Endothelial cell of umbilical vein (primary cell): Measurements from ENCODE around the gene GNAO1. TPM values are rescaled to one million over a fixed set of nuclear protein-coding genes. Genes with fewer than 3 reads are reported as not detected.

Experiments
- BruUV-seq: library from RNA; stranded (reverse); fragments of 400-500 nt; replicated peaks from 2 replicates; lab custom pipeline; 2021; lab: Mats Ljungman, UMichigan
- CTCF ChIA-PET: fragments of 300-600, 350-600 bp; sonication (Branson Sonifier 250); formaldehyde crosslinking; loops from one replicate; lab custom pipeline; 2021; ENCODE audit warnings: antibody characterized with exemption, inconsistent platforms; lab: Charles Lee
- POLR2A ChIA-PET: fragments of 300-600, 350-600 bp; sonication (Branson Sonifier 250); formaldehyde crosslinking; loops from one replicate; lab custom pipeline; 2021; ENCODE audit warnings: antibody characterized with exemption, inconsistent platforms; lab: Charles Lee
- DNase-seq: peaks from one replicate; pipeline ENCODE4 v3.0.0-alpha.2; 2011; ENCODE audit warnings: low read depth, low spot score
- FAIRE-seq: peaks from 2 replicates; lab custom pipeline; 2011; peaks lifted over from hg19 to GRCh38; lab: Jason Lieb, UNC
- H2AFZ ChIP-seq: 2 replicates; pipeline ENCODE4 v1.6.0; 2012; ENCODE audit warnings: low read depth, low read length, control low read depth, inconsistent platforms
- H3K27ac ChIP-seq: 2 replicates; pipeline ENCODE4 v1.5.1; 2011; ENCODE audit warnings: low read depth, mild to moderate bottlenecking, control low read depth, low read length, moderate library complexity; ENCODE audit not compliant: insufficient read depth
- H3K27me3 ChIP-seq, 2 experiments: 2 replicates each; pipeline versions ENCODE4 v1.6.0 to v1.6.1; 2011; ENCODE audit warnings: low read length in 2 of 2, mixed read lengths in 1 of 2; ENCODE audit not compliant: control insufficient read depth in 2 of 2, insufficient read depth in 2 of 2
- H3K36me3 ChIP-seq, 2 experiments: 2 replicates in 1 of 2; 3 replicates in 1 of 2; pipeline ENCODE4 v1.5.1; 2011; ENCODE audit warnings: low read length in 2 of 2, mild to moderate bottlenecking in 1 of 2, moderate library complexity in 1 of 2; ENCODE audit not compliant: control insufficient read depth in 2 of 2, insufficient read depth in 2 of 2; ENCODE audit errors: extremely low read depth in 1 of 2
- H3K4me1 ChIP-seq: 3 replicates; pipeline ENCODE4 v1.5.1; 2011; ENCODE audit warnings: mild to moderate bottlenecking, low read length; ENCODE audit not compliant: control insufficient read depth, insufficient read depth; ENCODE audit errors: extremely low read depth
- H3K4me2 ChIP-seq: 2 replicates; pipeline ENCODE4 v1.6.1; 2011; ENCODE audit warnings: low read length, control low read depth, mixed read lengths; ENCODE audit not compliant: insufficient read depth
- H3K4me3 ChIP-seq, 3 experiments: fragments of 200-600 bp in 1 of 3; sonication (generic), shearing (Covaris generic) in 1 of 3; replicated peaks in 1 of 3; 2 replicates each; pipeline ENCODE4 v1.5.1; 2011 to 2016; ENCODE audit warnings: control low read depth in 3 of 3, low read length in 3 of 3, mild to moderate bottlenecking in 2 of 3, inconsistent platforms in 1 of 3, low read depth in 1 of 3, moderate library complexity in 1 of 3; ENCODE audit not compliant: insufficient read depth in 1 of 3
- H3K79me2 ChIP-seq: 2 replicates; pipeline ENCODE4 v1.6.0; 2012; ENCODE audit warnings: low read length, inconsistent platforms; ENCODE audit not compliant: control insufficient read depth, insufficient read depth
- H3K9ac ChIP-seq: replicated peaks from 2 replicates; pipeline ENCODE3; 2011; ENCODE audit warnings: low read length, control low read depth; ENCODE audit not compliant: insufficient read depth; ENCODE audit errors: extremely low read depth
- H3K9me1 ChIP-seq: replicated peaks from 3 replicates; pipeline ENCODE4 v1.6.0; 2011; ENCODE audit warnings: mild to moderate bottlenecking, low read length; ENCODE audit not compliant: control insufficient read depth, insufficient read depth; ENCODE audit errors: extremely low read depth
- H3K9me3 ChIP-seq: replicated peaks from 2 replicates; pipeline ENCODE4 v1.5.1; 2012; ENCODE audit warnings: low read length, inconsistent platforms; ENCODE audit not compliant: control insufficient read depth, insufficient read depth
- H4K20me1 ChIP-seq: replicated peaks from 2 replicates; pipeline ENCODE3; 2011; ENCODE audit warnings: mild to moderate bottlenecking, low read length; ENCODE audit not compliant: control insufficient read depth, insufficient read depth; ENCODE audit errors: extremely low read depth
- EZH2 ChIP-seq: IDR thresholded peaks from 2 replicates; pipeline ENCODE4 v1.6.1; 2012; ENCODE audit warnings: borderline replicate concordance, low read depth, mild to moderate bottlenecking, moderate library complexity, low read length, inconsistent platforms; ENCODE audit not compliant: severe bottlenecking
- FOS ChIP-seq: IDR thresholded peaks from 2 replicates; pipeline ENCODE4 v1.6.1; 2011; ENCODE audit warnings: mild to moderate bottlenecking, low read length, moderate library complexity, borderline replicate concordance; ENCODE audit not compliant: insufficient read depth
- GATA2 ChIP-seq: IDR thresholded peaks from 2 replicates; pipeline ENCODE4 v1.7.0; 2011; ENCODE audit warnings: low read depth, mild to moderate bottlenecking, moderate library complexity, mixed read lengths, low read length; ENCODE audit not compliant: insufficient read length, insufficient read depth
- JUN ChIP-seq: IDR thresholded peaks from 2 replicates; pipeline ENCODE4 v1.6.1; 2011; ENCODE audit warnings: borderline replicate concordance, low read depth; ENCODE audit not compliant: insufficient read length, insufficient read depth
- MYC ChIP-seq: IDR thresholded peaks from one replicate; pipeline ENCODE4 v1.6.1; 2011; ENCODE audit warnings: mild to moderate bottlenecking, low read depth, low read length
- POLR2A ChIP-seq: IDR thresholded peaks from 2 replicates; pipeline ENCODE4 v1.6.1; 2012; ENCODE audit warnings: low read depth, mild to moderate bottlenecking, control low read depth, low read length
- POLR2AphosphoS5 ChIP-seq: IDR thresholded peaks from 2 replicates; pipeline ENCODE4 v1.6.1; 2012; ENCODE audit warnings: low read depth, mild to moderate bottlenecking, control low read depth, low read length, moderate library complexity; ENCODE audit not compliant: insufficient read depth
- dilution Hi-C: fragments of 300-500 bp; cut with MboI; formaldehyde crosslinking; loops from one replicate; pipeline ENCODE4 v1.15.0; 2019; ENCODE audit warnings: low sequenced_read_pairs; ENCODE audit not compliant: extremely low pct_ligation_motif_present
- intact Hi-C: fragments of 100-400 bp; cut with micrococcal nuclease; formaldehyde crosslinking; loops from one replicate; pipeline ENCODE4 v1.10.0; 2022
- polyA plus RNA-seq, 4 experiments: library from polyadenylated mRNA; depleted of rRNA in 3 of 4; stranded (reverse) in 3 of 4; unstranded in 1 of 4; fragments of >200 nt; gene quantifications; 2 replicates each; pipeline versions ENCODE4 v1.2.1 to v1.2.3, GENCODE V29; 2011 to 2012; ENCODE audit warnings: missing spikeins in 1 of 4
- total RNA-seq: library from RNA; stranded (reverse); gene quantifications from 2 replicates; pipeline ENCODE4 v1.2.3, GENCODE V29; 2021
- TF ChIP-seq, protein P1 (sequence below), 2 donors: IDR thresholded peaks; 1 replicate in 1 of 2; 2 replicates in 1 of 2; pipeline ENCODE4 v1.5.1; 2011; ENCODE audit warnings: low read length in 2 of 2, mild to moderate bottlenecking in 2 of 2, moderate library complexity in 2 of 2, control low read depth in 1 of 2, inconsistent platforms in 1 of 2, low read depth in 1 of 2; ENCODE audit not compliant: insufficient read depth in 1 of 2; ENCODE audit errors: extremely low read depth in 1 of 2
- TF ChIP-seq, protein P2 (sequence below): IDR thresholded peaks from 2 replicates; pipeline ENCODE4 v1.6.1; 2011; ENCODE audit not compliant: insufficient read depth, insufficient read length

The GNAO1 gene
- total and polyA plus RNA-seq, 2 donors (not counting 3 experiments of a cell fraction or from before 2014, with no cell fraction given): not detected

DNA sequence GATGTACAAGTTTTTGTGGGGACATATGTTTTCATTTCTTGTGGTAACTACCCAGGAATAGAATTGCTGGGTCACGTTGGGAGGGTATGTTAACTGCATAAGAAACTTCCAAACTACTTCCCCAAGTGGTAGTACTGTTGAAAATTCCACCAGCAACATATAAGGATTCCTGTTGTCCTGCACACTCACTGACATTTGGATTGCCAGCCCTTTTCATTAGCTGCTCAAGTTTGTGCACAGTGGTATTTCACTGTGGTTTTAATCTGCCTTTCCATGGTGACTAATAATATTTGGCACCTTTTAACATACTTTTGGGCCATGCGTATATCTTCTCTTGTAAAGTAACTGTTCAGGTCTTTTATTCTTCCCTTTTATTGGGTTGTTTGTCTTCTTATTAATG is 103.3 kb downstream of the GNAO1 start:
- Histone ChIP-seq H3K4me1 (no peaks in the 10 kb centered on the region), H3K9me3 (no peaks in the 10 kb centered on the region), H3K27me3 (no peaks in the 10 kb centered on the region), H3K9ac (no peak overlapping the region), H2AFZ (no peak overlapping the region), H3K4me2 (no peak overlapping the region), H3K9me1 (no peaks in the 10 kb centered on the region), H3K36me3 (no peaks in the 10 kb centered on the region), H4K20me1 (no peaks in the 10 kb centered on the region), H3K79me2 (no peaks in the 10 kb centered on the region), H3K27ac (no peak overlapping the region), H3K4me3 (no peak overlapping the region)
- ChIA-PET POLR2A (no interaction called here), CTCF (no interaction called here)
- no peak for FAIRE-seq
- dilution Hi-C loops: no loop called here
- TF ChIP-seq, protein P1, sequence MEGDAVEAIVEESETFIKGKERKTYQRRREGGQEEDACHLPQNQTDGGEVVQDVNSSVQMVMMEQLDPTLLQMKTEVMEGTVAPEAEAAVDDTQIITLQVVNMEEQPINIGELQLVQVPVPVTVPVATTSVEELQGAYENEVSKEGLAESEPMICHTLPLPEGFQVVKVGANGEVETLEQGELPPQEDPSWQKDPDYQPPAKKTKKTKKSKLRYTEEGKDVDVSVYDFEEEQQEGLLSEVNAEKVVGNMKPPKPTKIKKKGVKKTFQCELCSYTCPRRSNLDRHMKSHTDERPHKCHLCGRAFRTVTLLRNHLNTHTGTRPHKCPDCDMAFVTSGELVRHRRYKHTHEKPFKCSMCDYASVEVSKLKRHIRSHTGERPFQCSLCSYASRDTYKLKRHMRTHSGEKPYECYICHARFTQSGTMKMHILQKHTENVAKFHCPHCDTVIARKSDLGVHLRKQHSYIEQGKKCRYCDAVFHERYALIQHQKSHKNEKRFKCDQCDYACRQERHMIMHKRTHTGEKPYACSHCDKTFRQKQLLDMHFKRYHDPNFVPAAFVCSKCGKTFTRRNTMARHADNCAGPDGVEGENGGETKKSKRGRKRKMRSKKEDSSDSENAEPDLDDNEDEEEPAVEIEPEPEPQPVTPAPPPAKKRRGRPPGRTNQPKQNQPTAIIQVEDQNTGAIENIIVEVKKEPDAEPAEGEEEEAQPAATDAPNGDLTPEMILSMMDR (IDR thresholded peaks at IDR 0.05; ENCODE audit: extremely low read depth in 1 of 2, insufficient read depth in 1 of 2, low read depth in 1 of 2, low read length in 2 of 2): no peak
- TF ChIP-seq POLR2AphosphoS5 (no peak), POLR2A (no peak), FOS (no peak), GATA2 (no peak), MYC (no peak), EZH2 (no peak), JUN (no peak)
- TF ChIP-seq, protein P2, sequence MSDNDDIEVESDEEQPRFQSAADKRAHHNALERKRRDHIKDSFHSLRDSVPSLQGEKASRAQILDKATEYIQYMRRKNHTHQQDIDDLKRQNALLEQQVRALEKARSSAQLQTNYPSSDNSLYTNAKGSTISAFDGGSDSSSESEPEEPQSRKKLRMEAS: no peak
- no TSS peak for BruUV-seq
- intact Hi-C loops: no loop called here
- no peak for DNase-seq
